ENCODE data around the gene KDM4C.
A peak's percentile ranks its signal among the peaks of the same experiment; 100 is the strongest.

Gene KDM4C

DNA sequence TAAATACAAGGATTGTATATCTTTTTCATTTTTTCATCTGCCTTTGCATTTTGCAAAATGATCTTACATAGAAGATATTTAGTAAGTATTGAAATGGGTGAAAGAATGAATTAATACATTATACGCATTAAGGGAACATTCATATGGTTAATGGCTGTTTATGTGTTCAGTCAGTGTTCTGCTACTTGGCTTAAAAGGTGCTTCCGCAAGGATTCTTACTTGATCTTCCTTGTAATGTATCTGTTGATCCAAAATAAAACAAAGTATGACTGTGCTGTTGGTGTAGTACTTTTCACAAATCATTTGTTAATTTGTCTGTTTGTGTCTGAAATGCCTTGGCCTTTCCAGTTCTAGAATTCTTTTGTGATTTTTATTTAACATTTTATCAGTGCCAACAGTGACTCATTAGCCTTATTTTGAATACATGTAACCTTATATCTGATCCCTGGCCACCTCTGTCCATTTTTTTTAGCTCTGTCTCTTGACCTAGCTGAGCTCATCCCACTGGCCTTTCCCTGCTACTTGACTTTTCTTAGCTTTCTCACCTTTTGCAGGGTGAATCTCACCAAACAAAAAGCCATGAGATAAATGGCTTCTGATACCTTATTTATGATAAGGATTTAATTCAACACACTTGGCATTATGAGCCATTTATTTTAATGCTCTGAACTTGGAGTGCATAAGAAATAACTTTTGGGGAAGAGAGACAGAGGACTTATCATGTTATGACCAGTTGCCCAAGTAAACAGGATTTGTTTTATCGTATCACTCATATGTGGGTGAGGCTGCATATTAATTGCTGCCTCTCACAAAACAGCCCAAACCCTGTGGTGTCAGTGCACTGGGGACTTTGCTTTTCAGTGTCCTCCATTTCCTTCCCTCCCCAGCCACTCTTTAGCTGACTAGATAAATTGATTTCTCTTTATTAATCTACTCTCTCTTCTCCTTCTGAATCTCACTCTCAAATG lies 340.3 kb downstream of the KDM4C start:
- DNase-seq, result no peak
- in situ Hi-C loops (cut with MboI; ENCODE audit: low pct_unique_long_range_greater_than_20kb, low sequenced_read_pairs), result no loop called here

DNA sequence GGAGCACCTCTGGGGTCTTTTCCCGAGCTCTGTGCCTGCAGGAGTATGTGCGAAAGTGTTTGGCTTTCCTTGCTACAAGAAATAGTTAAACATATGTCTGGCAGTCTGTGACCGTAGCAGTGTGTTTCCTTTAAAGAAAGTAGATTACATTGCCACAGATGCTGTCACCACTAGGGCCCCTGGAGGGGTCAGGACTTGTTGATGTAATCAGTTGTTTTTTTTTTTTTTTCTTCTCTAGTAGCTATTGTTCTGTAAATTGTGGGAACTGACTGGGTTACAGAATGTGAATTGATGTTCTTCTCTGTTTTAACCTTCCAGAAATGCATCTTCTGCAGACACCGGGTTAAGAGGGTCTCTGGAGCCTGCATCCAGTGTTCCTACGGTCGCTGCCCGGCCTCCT lies 345.6 kb downstream of the KDM4C start:
- in situ Hi-C loops (cut with MboI; ENCODE audit: low pct_unique_long_range_greater_than_20kb, low sequenced_read_pairs), result no loop called here

DNA sequence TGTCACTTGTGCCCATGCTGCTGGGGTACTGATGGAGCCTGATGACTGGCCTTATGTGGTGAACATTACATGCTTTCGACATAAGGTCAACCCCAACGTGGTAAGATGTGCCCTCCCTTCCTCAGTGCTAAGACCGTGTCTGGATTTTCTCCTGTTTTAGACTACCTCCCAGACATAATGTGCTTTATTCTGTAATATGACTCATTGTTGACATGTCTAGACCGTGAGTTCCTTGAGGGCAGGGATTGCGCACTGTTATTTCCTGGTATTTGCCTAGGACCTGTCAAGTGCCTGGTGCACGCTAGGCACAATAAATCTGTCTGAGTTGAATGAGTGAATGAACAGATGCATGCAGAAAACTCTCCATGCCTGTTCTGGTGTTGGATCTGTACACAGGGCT lies 346.0 kb downstream of the KDM4C start:
- in situ Hi-C loops (cut with MboI; ENCODE audit: low pct_unique_long_range_greater_than_20kb, low sequenced_read_pairs), result no loop called here
- DNase-seq, result no peak

More for the DNA sequence above, 345.6 kb downstream of the KDM4C start:
- DNase-seq, result no peak

DNA sequence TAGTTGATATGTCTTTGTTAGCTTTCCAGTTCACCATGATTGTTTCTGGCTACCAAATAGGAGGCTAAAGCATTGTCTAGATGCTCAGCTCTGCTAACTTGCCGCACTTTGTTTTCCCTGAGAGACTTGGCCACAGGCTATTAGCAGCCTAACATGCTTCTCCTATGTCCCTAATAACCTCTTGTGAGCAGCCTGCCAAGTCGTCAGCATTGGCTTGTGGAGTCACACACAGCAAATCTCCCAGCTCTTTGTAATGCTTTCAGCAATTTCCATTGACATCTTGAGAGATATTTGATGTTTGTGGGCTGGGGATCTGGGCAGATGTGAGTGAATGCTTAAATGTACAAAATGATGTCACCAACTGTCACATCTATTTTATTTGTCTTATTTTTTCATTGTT lies 346.9 kb downstream of the KDM4C start:
- in situ Hi-C loops (cut with MboI; ENCODE audit: low pct_unique_long_range_greater_than_20kb, low sequenced_read_pairs), result no loop called here
- no peak for DNase-seq

DNA sequence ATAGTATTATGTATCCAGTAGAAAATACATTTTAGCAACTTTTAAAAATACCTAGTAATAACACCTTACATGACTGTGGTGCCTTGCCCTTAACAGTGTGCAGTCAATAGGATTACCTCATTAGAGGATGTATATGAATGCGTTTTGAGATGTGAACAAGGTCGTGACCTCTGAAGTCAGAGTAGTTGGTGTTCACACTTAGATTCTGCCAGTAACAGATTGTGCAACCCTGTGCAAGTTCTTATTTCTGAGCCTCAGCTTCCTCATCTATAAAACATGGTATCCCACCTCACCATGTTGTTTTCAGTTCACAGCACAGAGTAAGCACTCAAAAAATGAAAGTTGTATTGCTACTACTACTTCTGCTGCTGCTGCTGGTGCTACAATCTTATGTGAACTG lies 347.3 kb downstream of the KDM4C start:
- in situ Hi-C loops (cut with MboI; ENCODE audit: low pct_unique_long_range_greater_than_20kb, low sequenced_read_pairs), result no loop called here
- DNase-seq, result peak; percentile 12

DNA sequence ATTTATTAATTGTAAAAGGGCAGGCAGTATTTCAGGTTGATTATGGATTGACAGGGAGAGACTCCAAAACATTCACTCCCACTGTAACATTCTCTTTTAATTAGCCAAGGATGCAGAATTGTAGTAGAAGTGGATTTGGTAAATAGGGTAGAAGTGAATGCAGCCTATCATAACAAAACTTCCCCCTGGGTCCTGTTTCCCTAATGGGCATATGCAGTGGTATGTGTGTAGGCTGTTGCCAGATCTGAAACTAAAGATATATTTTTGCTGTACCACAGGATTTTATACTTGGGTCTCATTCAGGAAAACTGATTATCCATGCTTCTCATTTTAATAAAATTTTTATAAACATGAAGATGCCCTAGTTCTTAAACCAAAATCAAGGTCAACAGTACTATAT lies 351.2 kb downstream of the KDM4C start:
- in situ Hi-C loops (cut with MboI; ENCODE audit: low pct_unique_long_range_greater_than_20kb, low sequenced_read_pairs), result no loop called here
- no peak for DNase-seq

DNA sequence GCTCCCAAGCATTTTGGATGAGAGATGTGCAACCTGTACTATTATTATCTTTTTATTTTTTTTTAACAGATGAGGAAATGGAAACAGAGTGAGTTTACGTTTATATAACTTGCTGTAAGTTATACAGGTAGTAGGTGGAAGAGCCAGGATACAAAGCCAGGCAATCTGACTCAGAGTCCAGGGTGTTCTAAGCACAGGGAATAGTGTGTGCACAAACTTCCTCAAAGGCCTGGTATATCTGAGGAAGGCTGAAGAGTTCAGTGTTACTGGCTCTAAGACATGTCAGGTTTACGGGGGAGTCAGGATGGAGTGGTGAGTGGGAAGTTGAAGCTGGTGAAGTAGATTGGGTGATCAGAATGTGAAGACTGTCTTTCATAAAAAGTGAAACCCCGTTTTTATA lies 353.6 kb downstream of the KDM4C start:
- in situ Hi-C loops (cut with MboI; ENCODE audit: low pct_unique_long_range_greater_than_20kb, low sequenced_read_pairs), result no loop called here
- no peak for DNase-seq

DNA sequence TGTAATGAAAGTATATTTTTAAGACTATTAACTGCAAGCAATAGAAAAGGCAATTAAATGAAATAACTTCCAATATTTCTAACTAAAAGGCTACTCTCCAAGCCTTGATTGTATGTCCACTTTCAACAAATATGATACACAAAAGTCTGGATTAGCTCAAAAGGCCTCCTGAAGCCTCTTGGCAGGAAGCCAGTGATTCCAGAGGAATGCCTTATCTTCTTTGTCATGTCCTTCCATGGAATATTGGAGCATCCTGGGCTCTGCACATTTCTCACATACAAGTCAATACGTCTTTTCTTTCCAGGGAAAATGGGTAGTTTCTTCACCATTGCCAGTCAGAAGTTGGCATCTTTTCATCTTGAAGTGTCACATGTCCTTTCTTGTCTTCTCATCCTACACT lies 357.8 kb downstream of the KDM4C start:
- DNase-seq, result no peak
- in situ Hi-C loops (cut with MboI; ENCODE audit: low pct_unique_long_range_greater_than_20kb, low sequenced_read_pairs), result no loop called here

DNA sequence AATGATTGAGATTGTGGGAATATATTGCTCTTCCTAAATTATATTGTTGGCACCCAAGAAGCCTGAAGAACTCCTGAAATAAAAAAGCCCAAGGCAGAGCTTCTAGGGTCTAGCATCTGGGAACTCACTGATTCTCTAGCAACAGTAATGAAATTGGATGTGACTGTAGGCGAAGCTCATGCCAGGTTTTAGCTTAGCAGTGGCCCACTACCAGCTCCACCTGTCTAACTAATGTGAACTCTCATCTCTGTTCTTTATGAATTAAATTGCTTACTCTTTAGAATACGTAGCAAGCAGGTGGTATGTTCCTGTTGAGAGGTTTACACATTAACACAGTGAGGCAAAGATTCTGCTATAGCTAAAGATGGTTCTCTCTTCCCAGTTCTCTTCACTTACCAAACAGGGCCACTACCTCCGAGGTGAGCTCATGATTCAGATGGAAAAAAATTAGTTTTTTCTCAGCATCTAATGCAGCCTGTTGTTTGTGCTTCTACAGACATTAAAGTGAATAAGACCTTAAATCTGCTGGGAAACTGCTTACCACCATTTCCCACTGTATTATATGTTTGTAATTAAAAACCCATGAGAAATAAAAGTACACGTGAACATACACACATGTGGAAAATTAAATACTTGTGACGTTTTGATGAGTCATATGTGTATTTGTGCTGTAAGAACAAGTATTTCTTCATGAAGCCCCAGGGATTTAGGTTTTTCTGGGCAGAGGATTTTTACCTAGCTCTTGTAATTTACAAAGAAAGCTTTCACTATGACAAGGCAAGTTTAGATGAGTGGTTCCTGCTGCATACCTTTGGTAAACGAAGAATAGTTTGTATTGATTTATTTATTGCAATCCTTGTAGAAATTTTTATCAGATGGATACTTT lies 360.1 kb downstream of the KDM4C start:
- DNase-seq, result no peak
- in situ Hi-C loops (cut with MboI; ENCODE audit: low pct_unique_long_range_greater_than_20kb, low sequenced_read_pairs), result no loop called here

DNA sequence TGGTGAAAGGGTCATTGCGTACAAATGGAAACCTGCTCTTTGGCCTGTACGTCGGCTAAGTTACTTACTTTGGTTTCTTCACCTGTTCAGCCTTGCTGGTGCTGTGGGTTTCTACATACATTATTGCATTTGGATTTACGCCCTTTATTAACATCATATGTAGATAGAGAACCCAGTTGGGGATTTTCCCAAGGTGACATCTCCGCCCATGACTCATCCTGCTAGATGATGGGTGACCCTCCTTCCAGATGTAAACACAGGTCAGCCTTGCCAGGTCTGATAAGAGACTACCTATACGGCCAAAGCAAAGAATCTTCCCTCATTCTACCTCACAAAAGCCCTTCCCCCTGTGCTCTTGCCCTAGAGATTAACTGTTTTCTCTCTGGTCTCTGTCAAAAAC lies 360.9 kb downstream of the KDM4C start:
- in situ Hi-C loops (cut with MboI; ENCODE audit: low pct_unique_long_range_greater_than_20kb, low sequenced_read_pairs), result no loop called here
- no peak for DNase-seq

DNA sequence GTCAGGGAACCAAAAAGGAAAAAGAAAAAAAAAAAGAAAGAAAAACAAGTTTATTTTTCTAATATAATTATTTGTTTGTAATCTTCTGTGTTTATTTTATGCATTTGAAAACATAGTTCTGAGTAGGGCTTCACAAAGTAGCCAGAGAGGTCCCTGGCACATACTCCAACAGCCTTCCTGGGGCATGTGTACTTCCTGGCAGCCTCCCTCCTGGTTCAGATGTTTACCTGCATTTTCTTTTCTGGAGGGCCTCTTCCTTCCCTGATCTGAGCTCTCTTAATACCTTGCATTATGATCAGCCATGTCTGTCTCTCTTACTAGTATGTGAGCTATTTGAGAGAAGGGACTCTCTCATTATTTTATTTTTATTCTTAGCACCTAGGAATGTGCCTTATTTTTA lies 361.8 kb downstream of the KDM4C start:
- in situ Hi-C loops (cut with MboI; ENCODE audit: low pct_unique_long_range_greater_than_20kb, low sequenced_read_pairs), result no loop called here
- no peak for DNase-seq

DNA sequence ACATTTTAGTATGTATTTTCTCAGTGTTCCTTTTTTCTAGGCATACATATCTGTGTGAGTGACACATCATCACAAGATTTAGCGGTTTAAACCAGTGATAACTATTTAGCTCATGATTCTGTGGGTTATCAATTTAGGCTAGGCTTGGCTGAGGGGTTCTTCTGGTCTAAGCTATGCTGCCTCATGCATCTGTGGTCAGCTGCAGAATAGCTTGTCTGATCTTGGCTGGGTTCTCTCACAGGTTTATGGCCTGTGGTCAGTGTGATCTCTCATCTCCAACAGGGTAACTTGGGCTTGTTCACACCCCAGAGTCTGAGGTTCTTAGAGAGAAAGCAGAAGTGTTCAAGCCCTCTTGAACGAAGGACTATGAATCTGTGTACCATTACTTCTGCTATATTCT lies 363.3 kb downstream of the KDM4C start:
- DNase-seq, result peak; percentile 52
- in situ Hi-C loops (cut with MboI; ENCODE audit: low pct_unique_long_range_greater_than_20kb, low sequenced_read_pairs), result no loop called here

DNA sequence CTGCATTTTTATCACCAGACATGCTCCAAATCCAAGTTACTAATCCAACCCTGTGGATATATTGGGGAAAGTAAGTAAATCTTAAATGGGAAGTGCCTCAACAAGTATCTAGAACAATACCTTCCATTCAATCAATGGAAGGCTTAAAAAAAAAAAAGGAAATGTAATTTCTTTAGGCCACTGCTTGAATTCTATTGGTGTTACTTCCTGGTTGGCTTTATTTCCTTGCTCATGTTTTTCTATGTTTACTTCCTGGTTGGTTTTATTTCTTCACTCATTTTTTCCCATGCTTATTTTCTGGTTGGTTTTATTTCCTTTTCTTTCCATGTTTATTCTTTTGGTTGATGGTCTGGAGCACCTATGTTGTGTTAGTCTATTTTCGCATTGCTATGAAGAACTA lies 363.9 kb downstream of the KDM4C start:
- no peak for DNase-seq
- in situ Hi-C loops (cut with MboI; ENCODE audit: low pct_unique_long_range_greater_than_20kb, low sequenced_read_pairs), result no loop called here

DNA sequence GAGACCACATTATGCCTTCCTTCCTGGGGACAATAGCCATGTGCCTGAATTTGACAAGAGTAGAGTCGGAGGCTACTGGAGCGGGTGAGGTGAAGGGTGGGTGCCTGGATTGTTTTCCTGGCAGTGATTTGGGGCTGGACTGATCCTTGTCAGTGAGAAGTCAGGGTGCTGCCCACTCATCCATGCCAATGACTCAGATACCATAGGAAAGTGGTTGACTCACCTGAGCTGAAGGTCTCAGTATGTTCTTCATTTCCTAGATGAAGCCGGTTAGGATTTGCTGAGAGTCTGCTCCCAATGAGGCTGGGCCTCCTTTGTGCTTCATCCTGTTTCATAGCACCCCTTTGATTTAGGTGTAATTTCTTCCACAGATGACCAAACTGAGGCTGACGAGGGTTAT lies 366.0 kb downstream of the KDM4C start:
- in situ Hi-C loops (cut with MboI; ENCODE audit: low pct_unique_long_range_greater_than_20kb, low sequenced_read_pairs), result no loop called here
- no peak for DNase-seq

DNA sequence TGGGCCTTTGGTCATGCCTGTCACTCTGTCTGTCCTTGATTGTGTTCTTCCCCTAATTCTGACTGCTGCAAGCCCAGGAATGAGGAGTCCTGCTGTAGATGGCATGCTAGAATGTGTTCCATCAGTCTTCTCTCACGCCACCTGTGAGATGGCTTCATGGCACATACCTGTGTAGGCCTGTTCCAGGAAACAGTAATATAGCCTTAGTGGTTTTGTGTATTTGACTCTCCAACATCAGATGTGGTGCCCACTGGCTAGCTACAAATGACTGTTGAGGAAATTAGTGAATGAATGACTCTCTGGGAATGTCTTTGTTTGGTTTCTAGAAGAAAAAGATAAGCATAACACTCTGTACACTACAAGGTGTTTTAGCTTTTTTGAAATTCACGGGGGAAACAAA lies 367.5 kb downstream of the KDM4C start:
- in situ Hi-C loops (cut with MboI; ENCODE audit: low pct_unique_long_range_greater_than_20kb, low sequenced_read_pairs), result no loop called here
- DNase-seq, result no peak

DNA sequence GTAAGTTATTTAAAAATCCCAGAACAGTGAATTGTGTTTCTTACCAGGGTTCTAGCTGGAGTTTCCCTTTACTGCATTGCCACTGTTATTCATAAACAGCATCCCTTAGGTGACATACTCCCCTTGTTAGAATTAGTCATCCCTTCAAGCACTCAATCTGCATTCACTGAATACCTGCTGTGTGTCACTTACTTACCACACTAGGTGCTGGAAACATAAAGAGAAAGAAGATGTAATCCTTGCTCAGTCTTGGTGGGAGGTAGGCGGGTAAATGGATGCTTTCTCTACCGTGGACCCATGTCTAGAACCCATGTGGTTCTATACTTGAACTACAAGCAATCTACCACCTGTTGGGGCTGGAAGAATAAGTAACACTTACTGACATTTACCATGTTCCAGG lies 371.6 kb downstream of the KDM4C start:
- DNase-seq, result no peak
- in situ Hi-C loops (cut with MboI; ENCODE audit: low pct_unique_long_range_greater_than_20kb, low sequenced_read_pairs), result no loop called here

DNA sequence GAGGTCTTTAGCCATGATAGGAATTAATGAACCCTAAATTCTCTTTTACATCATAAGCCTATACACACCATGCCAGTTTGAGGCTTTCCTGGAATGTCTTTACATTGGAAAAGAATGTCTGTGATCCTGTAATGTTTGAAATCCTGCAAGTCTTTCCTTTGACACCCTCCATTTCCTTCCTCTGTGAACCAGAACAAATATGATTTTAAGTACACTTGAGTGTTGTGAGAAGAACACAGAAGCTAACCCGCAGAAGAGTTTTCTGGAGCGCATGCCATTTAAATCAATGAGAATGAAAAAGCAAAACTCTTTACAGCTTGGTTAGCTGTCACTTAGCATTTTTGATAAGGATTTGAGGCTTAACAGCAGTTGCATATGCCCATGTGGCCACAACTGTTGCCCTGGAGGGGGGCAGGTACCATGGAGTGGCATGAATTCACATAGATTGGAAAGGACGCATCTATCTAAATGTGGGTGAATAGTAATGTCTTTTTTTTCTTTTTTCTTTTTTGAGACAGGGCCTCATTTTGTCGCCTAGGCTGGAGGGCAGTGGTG lies 372.6 kb downstream of the KDM4C start:
- in situ Hi-C loops (cut with MboI; ENCODE audit: low pct_unique_long_range_greater_than_20kb, low sequenced_read_pairs), result no loop called here
- DNase-seq, result no peak

DNA sequence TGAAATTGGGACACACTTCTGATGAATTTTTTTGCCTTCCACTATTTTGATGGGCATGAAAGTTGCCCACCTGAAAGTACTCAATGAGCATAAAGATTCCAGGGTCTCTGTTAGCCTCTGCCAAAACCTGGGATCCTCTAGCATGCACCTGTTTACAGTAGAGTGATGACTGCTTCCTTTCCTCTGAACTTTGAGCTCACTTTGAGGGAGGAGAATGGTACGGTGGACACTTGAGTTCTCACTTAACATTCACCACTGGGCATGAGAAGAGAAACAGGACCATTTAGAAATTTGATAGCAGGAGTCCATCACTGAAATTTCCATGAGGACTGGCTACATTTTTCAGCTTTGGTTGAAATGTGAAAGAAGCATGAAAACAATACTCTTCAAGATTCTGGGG lies 374.8 kb downstream of the KDM4C start:
- in situ Hi-C loops (cut with MboI; ENCODE audit: low pct_unique_long_range_greater_than_20kb, low sequenced_read_pairs), result no loop called here
- no peak for DNase-seq

DNA sequence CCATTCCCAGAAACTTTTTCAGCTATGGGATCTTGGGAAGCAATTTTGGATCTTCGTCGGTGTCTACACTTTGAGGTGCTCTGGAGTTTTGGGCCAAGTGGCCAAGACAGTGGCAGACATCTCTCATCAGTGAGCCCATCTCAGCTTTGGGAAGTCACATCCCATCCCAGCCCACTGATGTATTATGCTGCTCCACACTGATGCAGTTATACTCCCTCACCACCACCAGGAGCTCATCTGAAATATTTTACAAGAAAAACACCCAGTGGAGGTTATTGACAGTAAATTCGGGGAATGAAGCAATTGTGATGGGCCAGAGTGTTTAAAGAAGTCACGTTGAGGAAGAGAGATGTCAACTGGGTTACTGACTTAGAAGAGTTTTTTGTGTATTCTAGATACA lies 378.0 kb downstream of the KDM4C start:
- no peak for DNase-seq
- in situ Hi-C loops (cut with MboI; ENCODE audit: low pct_unique_long_range_greater_than_20kb, low sequenced_read_pairs), result no loop called here

DNA sequence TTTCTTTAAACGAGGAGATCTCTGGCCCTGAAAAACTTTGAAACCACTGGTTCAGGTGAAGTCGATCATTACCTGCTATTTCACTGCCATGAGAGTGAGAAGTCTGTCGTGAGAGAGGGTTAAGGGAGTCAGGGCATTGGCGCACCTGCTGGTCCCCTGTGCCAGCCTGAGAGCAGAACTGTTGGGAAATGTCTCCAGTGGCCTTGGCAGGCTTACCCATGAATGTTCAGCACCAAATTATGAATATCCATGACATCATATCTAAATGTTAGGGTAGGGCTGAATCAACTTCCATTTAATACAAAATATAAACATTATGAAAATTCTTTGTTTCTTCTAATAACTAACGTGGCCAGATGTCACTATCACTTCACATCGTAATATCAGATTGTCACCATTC lies 379.3 kb downstream of the KDM4C start:
- DNase-seq, result no peak
- in situ Hi-C loops (cut with MboI; ENCODE audit: low pct_unique_long_range_greater_than_20kb, low sequenced_read_pairs), result no loop called here
